ENCODE measurements around the gene TRAK1.

DNA sequence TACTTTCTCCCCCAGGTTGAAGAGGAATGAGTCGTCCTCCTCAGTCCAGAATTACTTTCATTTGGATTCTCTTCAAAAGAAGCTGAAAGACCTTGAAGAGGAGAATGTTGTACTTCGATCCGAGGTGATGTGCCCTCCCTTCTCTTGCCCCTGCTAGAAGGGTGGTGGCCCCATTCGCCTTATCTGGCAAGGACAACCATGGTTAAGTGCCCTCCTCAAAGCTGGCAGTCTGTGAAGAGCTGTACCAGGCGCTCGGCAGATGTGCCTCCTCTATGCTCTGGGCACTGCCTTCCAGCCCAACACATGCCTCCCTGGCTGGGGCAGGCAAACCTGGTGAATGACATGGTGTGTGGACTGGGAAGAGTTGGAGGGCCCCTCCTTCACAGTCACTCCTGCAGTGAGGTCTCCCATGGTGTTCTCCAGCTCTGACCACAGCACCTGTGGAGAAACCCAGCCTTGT, 97.9 kb downstream of the TRAK1 start:
- TF ChIP-seq, protein P1, sequence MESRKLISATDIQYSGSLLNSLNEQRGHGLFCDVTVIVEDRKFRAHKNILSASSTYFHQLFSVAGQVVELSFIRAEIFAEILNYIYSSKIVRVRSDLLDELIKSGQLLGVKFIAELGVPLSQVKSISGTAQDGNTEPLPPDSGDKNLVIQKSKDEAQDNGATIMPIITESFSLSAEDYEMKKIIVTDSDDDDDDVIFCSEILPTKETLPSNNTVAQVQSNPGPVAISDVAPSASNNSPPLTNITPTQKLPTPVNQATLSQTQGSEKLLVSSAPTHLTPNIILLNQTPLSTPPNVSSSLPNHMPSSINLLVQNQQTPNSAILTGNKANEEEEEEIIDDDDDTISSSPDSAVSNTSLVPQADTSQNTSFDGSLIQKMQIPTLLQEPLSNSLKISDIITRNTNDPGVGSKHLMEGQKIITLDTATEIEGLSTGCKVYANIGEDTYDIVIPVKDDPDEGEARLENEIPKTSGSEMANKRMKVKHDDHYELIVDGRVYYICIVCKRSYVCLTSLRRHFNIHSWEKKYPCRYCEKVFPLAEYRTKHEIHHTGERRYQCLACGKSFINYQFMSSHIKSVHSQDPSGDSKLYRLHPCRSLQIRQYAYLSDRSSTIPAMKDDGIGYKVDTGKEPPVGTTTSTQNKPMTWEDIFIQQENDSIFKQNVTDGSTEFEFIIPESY (IDR thresholded peaks at IDR 0.05): no peak
- TF ChIP-seq NRF1 (conservative IDR thresholded peaks at IDR 0.05; ENCODE audit: low read depth, low read length) (no peak), ZZZ3 (IDR thresholded peaks at IDR 0.05; ENCODE audit: control insufficient read depth, insufficient read length, low read depth) (no peak), ZNF207 (IDR thresholded peaks at IDR 0.05; ENCODE audit: borderline replicate concordance) (no peak), PML (IDR thresholded peaks at IDR 0.05; ENCODE audit: low read length) (no peak)
- TF ChIP-seq, protein P2, sequence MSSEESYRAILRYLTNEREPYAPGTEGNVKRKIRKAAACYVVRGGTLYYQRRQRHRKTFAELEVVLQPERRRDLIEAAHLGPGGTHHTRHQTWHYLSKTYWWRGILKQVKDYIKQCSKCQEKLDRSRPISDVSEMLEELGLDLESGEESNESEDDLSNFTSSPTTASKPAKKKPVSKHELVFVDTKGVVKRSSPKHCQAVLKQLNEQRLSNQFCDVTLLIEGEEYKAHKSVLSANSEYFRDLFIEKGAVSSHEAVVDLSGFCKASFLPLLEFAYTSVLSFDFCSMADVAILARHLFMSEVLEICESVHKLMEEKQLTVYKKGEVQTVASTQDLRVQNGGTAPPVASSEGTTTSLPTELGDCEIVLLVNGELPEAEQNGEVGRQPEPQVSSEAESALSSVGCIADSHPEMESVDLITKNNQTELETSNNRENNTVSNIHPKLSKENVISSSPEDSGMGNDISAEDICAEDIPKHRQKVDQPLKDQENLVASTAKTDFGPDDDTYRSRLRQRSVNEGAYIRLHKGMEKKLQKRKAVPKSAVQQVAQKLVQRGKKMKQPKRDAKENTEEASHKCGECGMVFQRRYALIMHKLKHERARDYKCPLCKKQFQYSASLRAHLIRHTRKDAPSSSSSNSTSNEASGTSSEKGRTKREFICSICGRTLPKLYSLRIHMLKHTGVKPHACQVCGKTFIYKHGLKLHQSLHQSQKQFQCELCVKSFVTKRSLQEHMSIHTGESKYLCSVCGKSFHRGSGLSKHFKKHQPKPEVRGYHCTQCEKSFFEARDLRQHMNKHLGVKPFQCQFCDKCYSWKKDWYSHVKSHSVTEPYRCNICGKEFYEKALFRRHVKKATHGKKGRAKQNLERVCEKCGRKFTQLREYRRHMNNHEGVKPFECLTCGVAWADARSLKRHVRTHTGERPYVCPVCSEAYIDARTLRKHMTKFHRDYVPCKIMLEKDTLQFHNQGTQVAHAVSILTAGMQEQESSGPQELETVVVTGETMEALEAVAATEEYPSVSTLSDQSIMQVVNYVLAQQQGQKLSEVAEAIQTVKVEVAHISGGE (CRISPR knock-in tag; IDR thresholded peaks at IDR 0.05): no peak

Measured in GM12878 (cell line).